ENCODE results near the gene FRMD8.

Gene FRMD8

GRCh38 chr11:65386307-65387140, at the start of gene FRMD8:
FRMD8 (plus strand) TSS chr11:65386637; CDS start chr11:65387037, 400 bp downstream.
- peak; percentile 88 to 90 for DNase-seq

- no peak for DNase-seq
Observed at GRCh38 chr11:65338676-65339075, 47.8 kb upstream of the FRMD8 start.

GRCh38 chr11:65340226-65340625, 46.2 kb upstream of the FRMD8 start:
- no peak for DNase-seq

- DNase-seq = no peak
Observed at GRCh38 chr11:65341856-65342255, 44.6 kb upstream of the FRMD8 start.

- no peak for DNase-seq
Observed at GRCh38 chr11:65351511-65351910, 34.9 kb upstream of the FRMD8 start.

- no peak for DNase-seq
Observed at GRCh38 chr11:65352783-65353182, 33.7 kb upstream of the FRMD8 start.

- no peak for DNase-seq
Observed at GRCh38 chr11:65353376-65353775, 33.1 kb upstream of the FRMD8 start.

GRCh38 chr11:65353900-65354264, 32.6 kb upstream of the FRMD8 start:
- no peak for DNase-seq

- DNase-seq = peak; percentile 95 to 97
Observed at GRCh38 chr11:65354265-65355012, 32.0 kb upstream of the FRMD8 start, which contains the start of gene TIGD3. TIGD3 (plus strand) TSS chr11:65354751; CDS start chr11:65355809, 1,058 bp downstream.

GRCh38 chr11:65355013-65355775, 31.2 kb upstream of the FRMD8 start:
- peak; percentile 65 to 69 for DNase-seq

- no peak for DNase-seq
Observed at GRCh38 chr11:65355776-65356393, 30.6 kb upstream of the FRMD8 start.

- no peak for DNase-seq
Observed at GRCh38 chr11:65356394-65356972, 30.0 kb upstream of the FRMD8 start.

- no peak for DNase-seq
Observed at GRCh38 chr11:65357856-65358356, 28.5 kb upstream of the FRMD8 start.

GRCh38 chr11:65362320-65362931, 24.0 kb upstream of the FRMD8 start:
- no peak for DNase-seq

- DNase-seq = no peak
Observed at GRCh38 chr11:65362966-65363365, 23.5 kb upstream of the FRMD8 start.

- DNase-seq = no peak
Observed at GRCh38 chr11:65363770-65364169, 22.7 kb upstream of the FRMD8 start.

GRCh38 chr11:65366340-65366773, 20.1 kb upstream of the FRMD8 start:
- peak in 1 of 2 donors; percentile 31 for DNase-seq

GRCh38 chr11:65370659-65371049, 15.8 kb upstream of the FRMD8 start:
- no peak for DNase-seq

- DNase-seq = no peak
Observed at GRCh38 chr11:65373839-65374580, 12.4 kb upstream of the FRMD8 start.

GRCh38 chr11:65375012-65375411, 11.4 kb upstream of the FRMD8 start:
- DNase-seq = no peak

- no peak for DNase-seq
Observed at GRCh38 chr11:65376138-65376713, 10.2 kb upstream of the FRMD8 start.
